Measurements from ENCODE around the gene CIDEC. TPM values are rescaled to one million over a fixed set of nuclear protein-coding genes. Genes with fewer than 3 reads are reported as not detected.

CIDEC gene
- total and polyA plus RNA-seq, 4 donors, result 0.28 to 4.2 (median 0.59) TPM; not detected in 1

- under 1% methylated on average over 99 of the region's 99 CpGs for WGBS
These were observed 35.4 kb upstream of the CIDEC start for GRCh38 chr3:9915254-9916141.

GRCh38 chr3:9914559-9915253 lies 34.7 kb upstream of the CIDEC start:
- H3K4me1 ChIP-seq (ENCODE audit: control insufficient read depth in 4 of 4, insufficient read depth in 4 of 4, low read length in 3 of 4), result peaks cover 21 to 85% (median 64%) of the 10 kb centered on the region in 4 donors
- H3K36me3 ChIP-seq (ENCODE audit: control insufficient read depth in 4 of 4, insufficient read depth in 3 of 4, low read depth in 1 of 4, low read length in 3 of 4), result peaks cover 0 to under 1% (median 0%) of the 10 kb centered on the region in 4 donors
- H3K4me3 ChIP-seq (ENCODE audit: low read depth in 1 of 3, low read length in 3 of 3), result peak overlapping the region; percentile 16 to 67 (median 60)
- no peak overlapping the region for H3K9ac ChIP-seq (ENCODE audit: low read depth in 1 of 2, low read length in 2 of 2)
- no peaks in the 10 kb centered on the region for H3K27me3 ChIP-seq (ENCODE audit: control insufficient read depth in 4 of 4, insufficient read depth in 4 of 4, low read length in 3 of 4)
- TF ChIP-seq FOXA2 (IDR thresholded peaks at IDR 0.05) (no peak), HNF4A (conservative IDR thresholded peaks at IDR 0.05) (no peak), EGR1 (IDR thresholded peaks at IDR 0.05; ENCODE audit: low read depth in 2 of 2) (no peak), SP1 (IDR thresholded peaks at IDR 0.05) (no peak), RAD21 (IDR thresholded peaks at IDR 0.05) (no peak), GABPA (IDR thresholded peaks at IDR 0.05 in 1 of 2, conservative IDR thresholded peaks at IDR 0.05 in 1 of 2) (no peak), MAX (IDR thresholded peaks at IDR 0.05) (no peak), YY1 (IDR thresholded peaks at IDR 0.05) (no peak)
- H3K9me3 ChIP-seq (ENCODE audit: control insufficient read depth in 4 of 4, low read length in 3 of 4), result no peaks in the 10 kb centered on the region
- WGBS, result 20% methylated on average over 15 of the region's 15 CpGs
- H3K27ac ChIP-seq (ENCODE audit: low read depth in 1 of 2, low read length in 2 of 2), result peak overlapping the region; percentile 79 to 89
- no peak for DNase-seq (ENCODE audit: low spot score)

More at GRCh38 chr3:9915254-9916141, 35.4 kb upstream of the CIDEC start:
- H3K9me3 ChIP-seq (ENCODE audit: control insufficient read depth in 4 of 4, low read length in 3 of 4), result no peaks in the 10 kb centered on the region
- peaks cover 19 to 79% (median 60%) of the 10 kb centered on the region in 4 donors for H3K4me1 ChIP-seq (ENCODE audit: control insufficient read depth in 4 of 4, insufficient read depth in 4 of 4, low read length in 3 of 4)
- H3K27ac ChIP-seq (ENCODE audit: low read depth in 1 of 2, low read length in 2 of 2), result peak overlapping the region; percentile 79 to 89
- H3K36me3 ChIP-seq (ENCODE audit: control insufficient read depth in 4 of 4, insufficient read depth in 3 of 4, low read depth in 1 of 4, low read length in 3 of 4), result peaks cover 0 to 8% (median 3%) of the 10 kb centered on the region in 4 donors
- H3K27me3 ChIP-seq (ENCODE audit: control insufficient read depth in 4 of 4, insufficient read depth in 4 of 4, low read length in 3 of 4), result no peaks in the 10 kb centered on the region
- TF ChIP-seq SP1 (IDR thresholded peaks at IDR 0.05) (peak; percentile 13), YY1 (IDR thresholded peaks at IDR 0.05) (no peak), RAD21 (IDR thresholded peaks at IDR 0.05) (peak in 1 of 2 donors; percentile 49), FOXA1 (IDR thresholded peaks at IDR 0.05) (no peak), CTCF (IDR thresholded peaks at IDR 0.05; ENCODE audit: low read depth, low read length, missing input control) (peak; percentile 28), RXRA (IDR thresholded peaks at IDR 0.05) (peak; percentile 20 to 33), NR2F2 (IDR thresholded peaks at IDR 0.05) (no peak), TAF1 (conservative IDR thresholded peaks at IDR 0.05) (no peak)
- peak; percentile 75 for DNase-seq (ENCODE audit: low spot score)
- peak overlapping the region in 1 of 2 donors; percentile 57 for H3K9ac ChIP-seq (ENCODE audit: low read depth in 1 of 2, low read length in 2 of 2)
- H3K4me3 ChIP-seq (ENCODE audit: low read depth in 1 of 3, low read length in 3 of 3), result peak overlapping the region; percentile 57 to 67 (median 60)

- Histone ChIP-seq H3K4me1 (ENCODE audit: control insufficient read depth in 4 of 4, insufficient read depth in 4 of 4, low read length in 3 of 4) (peaks cover 22 to 92% (median 69%) of the 10 kb centered on the region in 4 donors), H3K9me3 (ENCODE audit: control insufficient read depth in 4 of 4, low read length in 3 of 4) (no peaks in the 10 kb centered on the region), H3K4me3 (ENCODE audit: low read depth in 1 of 3, low read length in 3 of 3) (no peak overlapping the region), H3K27ac (ENCODE audit: low read depth in 1 of 2, low read length in 2 of 2) (peak overlapping the region; percentile 79 to 89), H3K27me3 (ENCODE audit: control insufficient read depth in 4 of 4, insufficient read depth in 4 of 4, low read length in 3 of 4) (no peaks in the 10 kb centered on the region), H3K9ac (ENCODE audit: low read depth in 1 of 2, low read length in 2 of 2) (no peak overlapping the region), H3K36me3 (ENCODE audit: control insufficient read depth in 4 of 4, insufficient read depth in 3 of 4, low read depth in 1 of 4, low read length in 3 of 4) (no peaks in the 10 kb centered on the region)
- no peak for DNase-seq (ENCODE audit: low spot score)
- 18% methylated on average over 1 of the region's 1 CpG for WGBS
- peak; percentile 58 to 80 for TF ChIP-seq RXRA (IDR thresholded peaks at IDR 0.05)
- no peak for TF ChIP-seq EGR1 (IDR thresholded peaks at IDR 0.05; ENCODE audit: low read depth in 2 of 2)
- peak; percentile 59 for TF ChIP-seq YY1 (IDR thresholded peaks at IDR 0.05)
- TF ChIP-seq TAF1 (conservative IDR thresholded peaks at IDR 0.05), result no peak
- TF ChIP-seq REST (IDR thresholded peaks at IDR 0.05), result peak; percentile 25
- no peak for TF ChIP-seq HNF4G (IDR thresholded peaks at IDR 0.05)
- no peak for TF ChIP-seq ZBTB33 (IDR thresholded peaks at IDR 0.05)
- TF ChIP-seq NR2F2 (IDR thresholded peaks at IDR 0.05), result no peak
- no peak for TF ChIP-seq MAX (IDR thresholded peaks at IDR 0.05)
- no peak for TF ChIP-seq FOXA1 (IDR thresholded peaks at IDR 0.05)
- peak in 1 of 2 donors; percentile 14 for TF ChIP-seq JUND (IDR thresholded peaks at IDR 0.05)
- no peak for TF ChIP-seq GABPA (IDR thresholded peaks at IDR 0.05 in 1 of 2, conservative IDR thresholded peaks at IDR 0.05 in 1 of 2)
These were observed 34.0 kb upstream of the CIDEC start for GRCh38 chr3:9914011-9914410.

Measured in liver (tissue), 9 donors.